SW480 (cell line): ENCODE data around the gene ALDH1L1.
A peak's percentile ranks its signal among the peaks of the same experiment; 100 is the strongest.

Experiments
- DNase-seq: peaks from one replicate; pipeline ENCODE4 v3.0.0-alpha.2; 2016; ENCODE audit warnings: low spot score

The ALDH1L1 gene

GRCh38 chr3:126194713-126195305, 14.4 kb upstream of the ALDH1L1 start:
- DNase-seq, result no peak

DNA sequence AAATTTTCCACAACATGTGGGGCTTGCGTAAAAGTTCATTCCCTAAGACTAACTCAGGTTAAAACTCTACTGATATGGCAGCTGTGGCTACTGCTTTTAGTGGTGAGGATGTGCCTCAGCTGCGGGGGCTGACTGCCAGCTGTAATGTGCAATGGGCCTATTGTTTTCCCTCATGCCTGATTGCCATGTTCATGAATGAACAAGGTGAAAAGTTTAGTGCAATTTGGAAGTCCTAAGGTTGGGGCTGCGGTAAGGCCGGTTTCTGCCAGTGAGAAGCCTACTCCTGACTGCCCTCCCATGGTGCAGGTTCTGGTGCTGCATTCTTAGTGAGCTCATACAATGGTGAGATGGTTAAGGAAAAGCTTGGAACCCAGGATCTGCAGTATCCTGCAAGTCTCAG, 10.9 kb upstream of the ALDH1L1 start:
- DNase-seq, result no peak

- DNase-seq, result no peak
These were observed 7.5 kb upstream of the ALDH1L1 start for GRCh38 chr3:126187920-126188319.

DNA sequence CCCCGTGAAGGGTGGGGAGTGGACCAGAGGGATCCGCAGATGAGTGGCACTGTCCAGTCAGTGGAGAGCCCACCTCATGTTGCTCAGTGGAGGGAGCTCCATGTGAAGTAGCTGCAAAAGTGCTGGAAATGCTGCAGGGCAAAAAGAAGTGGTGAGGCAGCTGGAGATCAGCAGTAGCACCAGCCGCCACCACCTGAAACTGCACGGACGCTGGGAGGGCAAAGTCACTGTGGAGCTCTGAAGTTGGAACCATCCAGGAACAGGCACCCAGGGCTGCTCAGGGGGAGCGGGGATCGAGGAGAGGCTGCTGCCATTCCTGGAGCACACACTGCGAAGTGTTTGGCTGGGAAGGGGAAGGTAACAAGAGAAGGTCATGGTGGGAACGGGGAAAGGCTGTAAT, 6.4 kb upstream of the ALDH1L1 start:
- DNase-seq, result no peak

DNA sequence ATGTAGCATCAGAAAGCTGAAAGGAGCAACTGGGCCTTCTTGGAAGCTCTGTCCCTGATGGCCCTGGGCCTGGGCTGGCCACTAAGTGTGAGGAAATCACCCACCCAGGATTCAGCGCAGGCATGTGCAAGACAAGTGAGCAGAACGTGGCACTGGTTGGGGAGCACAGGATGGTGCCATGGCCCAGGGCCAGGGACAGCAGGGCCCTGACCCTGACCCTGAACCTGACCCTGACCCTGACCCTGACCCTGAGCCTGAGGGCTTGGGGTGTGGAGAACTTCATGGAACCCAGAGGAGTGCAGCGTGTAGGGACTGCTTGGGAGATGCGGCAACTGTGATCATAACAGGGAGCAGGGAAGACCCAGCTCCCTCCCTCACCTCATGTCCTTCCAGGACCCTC, 5.9 kb upstream of the ALDH1L1 start:
- DNase-seq, result no peak

- DNase-seq, result no peak
These were observed 4.1 kb upstream of the ALDH1L1 start for GRCh38 chr3:126184465-126185000.

DNA sequence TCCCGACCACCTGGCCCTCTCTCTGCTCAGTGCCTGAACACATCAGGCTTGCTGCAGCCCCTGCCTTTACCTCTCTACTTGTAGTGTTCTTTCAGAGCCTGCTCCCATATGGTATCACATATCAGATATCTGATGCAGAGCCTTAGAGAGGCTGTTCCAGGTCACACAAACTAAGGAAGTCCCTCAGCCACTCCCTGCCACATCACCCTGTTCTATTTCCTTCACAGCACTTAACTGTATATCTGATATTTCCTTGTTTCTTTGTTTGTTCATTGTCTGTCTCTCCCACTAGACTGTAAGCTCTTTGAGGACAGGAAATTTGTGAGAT, 976 bp upstream of the ALDH1L1 start:
- DNase-seq, result peak; percentile 23

- peak; percentile 32 for DNase-seq
These were observed 435 bp downstream of the ALDH1L1 start for GRCh38 chr3:126179825-126180476.

DNA sequence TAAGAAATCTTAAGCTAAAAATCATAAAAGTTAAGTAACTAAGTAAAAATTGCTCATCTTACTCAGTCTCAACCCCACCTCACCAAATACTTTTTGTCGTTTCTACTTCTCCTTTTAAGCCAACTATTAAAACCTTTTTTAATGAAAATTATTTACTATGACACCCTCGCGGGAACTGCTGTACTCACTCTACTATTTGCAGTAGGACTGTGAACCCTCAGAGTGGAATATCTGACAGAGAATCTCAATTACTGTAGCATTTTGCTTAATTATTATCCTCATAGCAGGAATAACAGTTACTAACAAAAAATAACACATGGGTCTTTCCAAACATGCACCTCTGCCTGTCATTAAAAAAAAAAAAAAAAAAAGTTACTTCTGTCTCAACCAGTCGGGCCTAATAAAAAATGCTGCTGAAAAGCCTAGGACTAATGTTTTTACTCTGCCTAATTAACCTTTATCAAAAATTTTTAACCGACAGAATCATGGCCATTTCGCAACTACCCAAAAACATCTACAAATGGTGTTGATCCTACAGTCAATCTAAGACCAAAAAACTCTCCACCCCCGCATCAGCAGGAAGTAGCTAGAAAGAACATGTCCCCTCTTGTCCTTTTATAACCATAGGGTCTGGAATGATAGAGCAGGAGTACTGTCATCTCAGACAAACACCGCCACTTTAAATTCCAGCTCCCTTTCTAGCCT, 10.2 kb downstream of the ALDH1L1 start:
- DNase-seq, result no peak

- no peak for DNase-seq
These were observed 12.8 kb downstream of the ALDH1L1 start for GRCh38 chr3:126167566-126167965.

- no peak for DNase-seq
These were observed 14.4 kb downstream of the ALDH1L1 start for GRCh38 chr3:126166009-126166408.

DNA sequence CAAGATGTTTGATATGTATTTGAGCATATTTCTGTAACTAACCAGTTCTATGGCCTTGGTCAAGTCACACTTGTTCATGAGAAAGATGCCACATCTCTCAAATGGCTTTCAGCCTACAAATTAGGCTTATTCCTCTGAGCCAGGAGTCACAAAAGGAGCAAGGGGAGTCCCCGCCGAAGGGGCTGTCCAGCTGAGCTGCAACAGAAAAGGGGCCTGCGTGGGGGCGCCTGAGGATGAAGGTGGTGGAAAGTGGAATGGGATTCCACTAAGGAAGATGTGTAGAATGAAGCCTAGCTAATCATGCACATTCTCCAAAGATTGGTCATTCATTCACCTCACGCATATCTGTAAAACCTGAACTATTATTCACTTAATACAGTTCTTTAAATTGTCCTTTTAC, 19.1 kb downstream of the ALDH1L1 start:
- DNase-seq, result no peak

DNA sequence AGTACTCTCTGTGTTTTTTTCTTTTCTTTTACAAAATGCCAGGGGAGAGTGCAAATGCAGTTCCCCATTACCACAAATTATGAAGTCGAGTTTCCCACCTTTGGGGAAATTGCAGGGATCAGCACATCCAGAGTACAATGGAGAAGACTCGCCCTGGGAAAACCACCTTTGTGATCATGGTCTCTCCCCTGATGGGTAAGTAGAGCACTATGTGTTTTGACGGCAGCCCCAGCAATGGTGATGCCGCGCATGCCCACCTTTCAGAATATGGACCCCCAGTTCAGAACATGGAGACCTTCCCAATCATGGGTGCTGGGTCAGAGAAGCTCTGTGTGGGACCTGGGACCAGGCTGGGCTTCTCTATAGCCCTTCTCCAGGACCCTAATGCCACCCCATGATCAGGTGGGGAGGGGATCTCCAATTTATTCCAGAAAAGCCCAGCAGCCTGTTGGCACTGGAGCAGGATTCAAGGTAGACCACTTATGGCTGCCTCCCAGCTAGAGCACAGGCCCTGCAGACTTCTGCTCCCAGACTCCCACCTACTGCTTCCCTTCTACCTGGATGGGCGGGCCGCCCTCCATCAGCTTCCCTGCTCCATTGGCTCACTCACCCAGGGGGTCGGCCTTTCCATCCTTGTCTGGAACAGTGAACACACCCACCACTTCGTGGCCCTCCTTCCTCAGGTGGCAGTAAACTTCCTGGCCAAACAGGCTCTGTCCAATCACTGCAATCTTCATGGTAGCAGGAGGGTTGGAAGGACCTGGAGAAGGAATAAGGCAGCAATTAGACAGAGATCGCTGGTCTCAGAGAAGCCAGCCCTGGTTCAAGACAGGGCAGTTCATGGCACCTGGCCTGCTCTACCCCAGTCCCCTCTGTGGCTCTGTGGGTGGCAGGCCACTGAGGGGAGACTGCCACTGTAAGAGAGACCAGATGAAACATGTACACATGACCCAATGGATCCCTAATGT, 19.9 kb downstream of the ALDH1L1 start:
- no peak for DNase-seq

DNA sequence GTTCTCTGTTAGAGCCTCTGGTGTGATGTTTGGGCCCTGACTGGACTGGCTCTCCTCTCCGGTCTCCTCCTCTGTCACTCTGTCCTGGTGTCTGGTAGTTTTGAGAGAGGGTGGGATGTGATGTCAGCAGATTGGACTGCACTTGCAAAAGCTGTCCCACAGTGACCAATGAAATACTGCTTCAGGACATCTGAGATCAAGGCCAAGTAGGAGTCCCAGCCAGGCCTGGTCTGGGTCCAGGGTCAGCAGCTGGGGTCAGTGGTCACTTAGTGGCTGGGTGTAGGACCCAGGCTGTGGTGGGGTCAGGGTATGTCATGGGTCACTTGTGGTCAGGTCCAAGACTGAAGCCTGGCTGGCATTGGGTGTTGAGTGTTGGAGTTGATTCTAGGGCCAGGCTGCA, 20.9 kb downstream of the ALDH1L1 start:
- no peak for DNase-seq

GRCh38 chr3:126158912-126159454, 21.4 kb downstream of the ALDH1L1 start:
- no peak for DNase-seq

- DNase-seq, result no peak
These were observed 22.1 kb downstream of the ALDH1L1 start for GRCh38 chr3:126158016-126158911.

GRCh38 chr3:126157083-126157768, 23.2 kb downstream of the ALDH1L1 start:
- no peak for DNase-seq

- peak; percentile 14 for DNase-seq
These were observed 23.9 kb downstream of the ALDH1L1 start for GRCh38 chr3:126156468-126156867.

GRCh38 chr3:126155819-126156218, 24.6 kb downstream of the ALDH1L1 start:
- DNase-seq, result no peak

GRCh38 chr3:126155280-126155640, 25.1 kb downstream of the ALDH1L1 start:
- no peak for DNase-seq
